ENCODE data around the gene PSMD13.

- no peak for TF ChIP-seq CTCF (IDR thresholded peaks at IDR 0.05; ENCODE audit: low read depth, low read length, poor library complexity, severe bottlenecking)
- no peak for TF ChIP-seq EZH2phosphoT487 (IDR thresholded peaks at IDR 0.05; ENCODE audit: borderline replicate concordance, low read length)
These were observed 62.5 kb downstream of the PSMD13 start, which contains the start of gene IFITM5 for GRCh38 chr11:299081-299891.
